Astrocyte of the spinal cord (primary cell): ENCODE results near the gene TNIP1.
A peak's percentile ranks its signal among the peaks of the same experiment; 100 is the strongest.

Experiments
- DNase-seq: peaks from one replicate; pipeline ENCODE4 v3.0.0; 2011; ENCODE audit warnings: low read depth, low spot score
- H3K4me3 ChIP-seq: 2 replicates; pipeline ENCODE4 v1.5.1; 2011; ENCODE audit warnings: low read depth, mild to moderate bottlenecking, low read length, moderate library complexity
- CTCF ChIP-seq: IDR thresholded peaks from 2 replicates; pipeline ENCODE4 v1.5.1; 2012; ENCODE audit warnings: low read depth, mild to moderate bottlenecking, low read length, inconsistent platforms
- in situ Hi-C: cut with HindIII; loops from 2 replicates; pipeline ENCODE4 v1.10.0; 2017; ENCODE audit warnings: low sequenced_read_pairs

TNIP1 gene

GRCh38 chr5:151086905-151087360 is 6.1 kb upstream of the TNIP1 start:
- H3K4me3 ChIP-seq = no peak overlapping the region

GRCh38 chr5:151086192-151086869 is 5.5 kb upstream of the TNIP1 start:
- in situ Hi-C loops = no loop called here
- DNase-seq = no peak

More at GRCh38 chr5:151086905-151087360, 6.1 kb upstream of the TNIP1 start:
- in situ Hi-C loops = no loop called here
- no peak for DNase-seq
- no peak for TF ChIP-seq CTCF

DNA sequence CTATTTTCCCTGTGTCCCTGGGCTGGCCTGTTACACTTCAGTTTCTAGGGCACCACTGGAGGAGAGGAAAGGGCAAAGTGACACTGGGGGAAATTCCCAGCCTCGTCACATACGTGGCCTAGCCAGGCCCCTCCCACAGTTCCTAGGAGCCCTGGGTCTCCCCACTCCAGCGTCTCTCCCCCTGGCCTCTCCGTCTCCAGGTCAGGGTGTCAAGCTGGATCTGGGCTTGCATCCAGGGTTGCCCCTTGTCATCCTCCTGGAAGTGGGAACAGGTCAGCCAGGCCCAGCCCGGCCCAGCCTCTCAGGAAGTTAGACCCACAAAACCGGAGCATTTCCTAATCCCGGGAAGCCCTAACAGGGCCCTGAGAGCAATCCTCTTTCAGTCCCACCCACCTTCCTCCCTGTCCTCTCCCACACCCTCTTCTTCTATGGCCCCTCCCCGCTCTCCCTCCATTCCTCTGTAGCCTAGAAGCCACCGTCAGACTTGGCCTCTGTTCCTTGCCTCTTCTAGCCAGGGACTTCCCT is 4.7 kb upstream of the TNIP1 start:
- in situ Hi-C loops = no loop called here
- no peak overlapping the region for H3K4me3 ChIP-seq
- no peak for DNase-seq
- no peak for TF ChIP-seq CTCF

More at GRCh38 chr5:151086192-151086869, 5.5 kb upstream of the TNIP1 start:
- H3K4me3 ChIP-seq = no peak overlapping the region
- no peak for TF ChIP-seq CTCF

DNA sequence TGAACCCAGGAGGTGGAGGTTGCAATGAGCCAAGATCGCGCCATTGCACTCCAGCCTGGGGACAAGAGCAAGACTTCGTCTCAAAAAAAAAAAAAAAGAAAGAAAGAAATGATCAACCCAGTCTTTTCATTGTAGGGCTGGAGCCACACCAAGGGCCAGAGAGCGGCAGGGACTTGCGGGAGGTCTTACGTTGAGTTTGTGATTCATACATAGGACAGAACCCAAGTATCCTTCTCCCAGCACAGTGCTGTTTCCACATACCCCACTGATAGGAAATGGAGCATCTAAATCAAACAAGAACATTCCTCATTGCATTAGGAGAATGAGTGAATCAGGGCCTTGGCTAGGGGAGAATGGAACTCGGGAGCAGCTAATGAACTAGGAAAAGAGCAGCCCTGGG is 3.5 kb upstream of the TNIP1 start:
- no peak for TF ChIP-seq CTCF
- no peak overlapping the region for H3K4me3 ChIP-seq
- peak; percentile 6 for DNase-seq
- in situ Hi-C loops = no loop called here

DNA sequence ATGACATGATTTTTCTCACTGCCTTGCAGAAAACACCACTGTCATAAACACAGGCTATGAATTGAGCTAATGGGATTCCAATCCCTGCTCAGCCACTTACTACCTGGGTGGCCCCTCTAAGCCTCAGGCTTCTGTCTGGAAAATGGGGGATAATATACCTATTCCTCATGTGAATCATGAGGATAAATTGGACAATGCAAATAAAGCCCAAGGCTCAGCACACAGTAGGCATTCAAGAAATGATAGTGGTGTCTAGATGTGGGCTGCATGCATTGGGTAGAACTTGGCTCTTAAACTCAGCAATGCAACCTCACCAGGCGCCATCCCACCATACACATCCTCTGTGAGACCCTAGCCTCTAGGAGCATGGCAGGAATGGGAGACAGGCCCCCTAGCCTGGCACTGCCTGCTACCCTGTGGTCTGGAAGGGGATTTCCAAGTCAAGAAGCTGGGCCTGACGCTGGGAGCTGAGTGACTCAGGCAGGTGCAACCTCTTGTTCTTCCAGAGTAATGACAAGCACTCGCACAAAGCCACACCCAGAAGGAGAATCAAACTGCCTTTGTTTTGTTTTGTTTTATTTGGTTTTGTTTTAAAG is 2.3 kb upstream of the TNIP1 start:
- no peak for TF ChIP-seq CTCF
- no peak for DNase-seq
- no peak overlapping the region for H3K4me3 ChIP-seq
- in situ Hi-C loops = no loop called here

DNA sequence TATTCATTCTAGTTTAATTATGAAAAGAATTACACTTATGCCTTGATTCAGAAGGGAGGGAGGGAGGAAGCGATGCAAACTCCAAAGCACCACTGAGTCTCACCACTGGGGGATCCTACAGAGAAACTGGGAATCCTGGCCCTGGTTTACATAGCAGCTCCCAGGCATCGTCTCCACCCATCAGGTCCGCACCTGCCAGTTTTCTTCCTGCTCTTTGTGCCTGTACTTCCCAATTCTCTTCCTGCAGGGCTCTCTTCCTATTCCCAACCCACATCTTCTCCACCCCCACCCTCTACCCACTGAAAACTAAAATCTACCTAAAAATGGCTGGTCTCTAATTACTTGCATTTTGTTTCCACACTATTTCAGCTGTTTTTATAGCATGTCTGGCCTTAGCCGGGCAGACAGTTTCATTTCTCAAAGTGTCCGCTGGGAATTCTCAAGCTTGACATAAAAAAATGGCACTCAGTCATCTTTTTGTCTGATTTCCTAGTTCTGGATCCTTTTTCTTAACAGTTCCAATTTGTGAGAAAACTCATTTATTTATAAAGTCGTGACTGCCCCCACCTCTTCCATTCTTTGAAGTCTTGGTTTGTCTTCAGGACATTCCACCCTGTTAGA is 1.6 kb upstream of the TNIP1 start:
- no peak overlapping the region for H3K4me3 ChIP-seq
- in situ Hi-C loops = no loop called here
- TF ChIP-seq CTCF = peak; percentile 36
- no peak for DNase-seq
